Neuronal stem cell (in vitro differentiated cells): ENCODE data around the gene FOXC2.

Experiments used
- DNase-seq: peaks from one replicate; pipeline ENCODE4 v3.0.0-alpha.2; 2013; ENCODE audit warnings: low spot score
- H2AFZ ChIP-seq: one replicate; pipeline ENCODE4 v1.6.1; 2013; ENCODE audit warnings: mild to moderate bottlenecking, low read length, inconsistent platforms
- H2AK5ac ChIP-seq: 2 replicates; pipeline ENCODE4 v1.6.1; 2013; ENCODE audit warnings: low read depth, mild to moderate bottlenecking, inconsistent platforms, low read length, moderate library complexity, mixed read lengths
- H2BK120ac ChIP-seq: 2 replicates; pipeline ENCODE4 v1.6.1; 2013; ENCODE audit warnings: low read depth, mild to moderate bottlenecking, inconsistent platforms, low read length, moderate library complexity, mixed read lengths
- H2BK12ac ChIP-seq: one replicate; pipeline ENCODE4 v1.6.1; 2013; ENCODE audit warnings: low read length, inconsistent platforms
- H2BK15ac ChIP-seq: 2 replicates; pipeline ENCODE4 v1.6.1; 2013; ENCODE audit warnings: mild to moderate bottlenecking, low read length, inconsistent platforms, mixed read lengths
- H2BK5ac ChIP-seq: one replicate; pipeline ENCODE4 v1.6.1; 2013; ENCODE audit warnings: inconsistent platforms, mild to moderate bottlenecking, low read length, moderate library complexity
- H3K14ac ChIP-seq: one replicate; pipeline ENCODE4 v1.6.1; 2013; ENCODE audit warnings: low read length, inconsistent platforms
- H3K18ac ChIP-seq: 2 replicates; pipeline ENCODE4 v1.6.1; 2013; ENCODE audit warnings: low read length, inconsistent platforms
- H3K23ac ChIP-seq: 2 replicates; pipeline ENCODE4 v1.6.1; 2013; ENCODE audit warnings: low read depth, mild to moderate bottlenecking, mixed read lengths, low read length, inconsistent platforms; ENCODE audit not compliant: poor library complexity
- H3K27ac ChIP-seq: replicated peaks from 3 replicates; pipeline ENCODE4 v1.5.1; 2013; ENCODE audit warnings: low read length, inconsistent platforms
- H3K27me3 ChIP-seq, 3 experiments: 2 replicates each; pipeline ENCODE4 v1.6.1; 2013; ENCODE audit warnings: low read length in 3 of 3, mild to moderate bottlenecking in 2 of 3, inconsistent platforms in 1 of 3, low read depth in 1 of 3, mixed read lengths in 1 of 3, moderate library complexity in 1 of 3; ENCODE audit not compliant: control insufficient read depth in 3 of 3, insufficient read depth in 3 of 3
- H3K36me3 ChIP-seq, 2 donors: replicated peaks in 1 of 2; 2 replicates each; pipeline ENCODE4 v1.6.1; 2013; ENCODE audit warnings: low read length in 2 of 2; ENCODE audit not compliant: control insufficient read depth in 2 of 2, insufficient read depth in 2 of 2
- H3K4ac ChIP-seq: 2 replicates; pipeline ENCODE4 v1.6.1; 2013; ENCODE audit warnings: inconsistent platforms, mild to moderate bottlenecking, low read length, moderate library complexity
- H3K4me1 ChIP-seq, 2 donors: 1 replicate in 1 of 2; 2 replicates in 1 of 2; pipeline ENCODE4 v1.6.1; 2013; ENCODE audit warnings: low read length in 2 of 2, low read depth in 1 of 2; ENCODE audit not compliant: control insufficient read depth in 2 of 2, insufficient read depth in 1 of 2
- H3K4me2 ChIP-seq: one replicate; pipeline ENCODE4 v1.6.1; 2013; ENCODE audit warnings: mild to moderate bottlenecking, low read length, inconsistent platforms; ENCODE audit not compliant: insufficient read depth, poor library complexity, severe bottlenecking
- H3K4me3 ChIP-seq, 2 donors: 2 replicates each; pipeline ENCODE4 v1.5.1; 2013; ENCODE audit warnings: low read length in 2 of 2, mild to moderate bottlenecking in 2 of 2, inconsistent platforms in 1 of 2, moderate library complexity in 1 of 2
- H3K79me1 ChIP-seq: one replicate; pipeline ENCODE4 v1.6.1; 2013; ENCODE audit warnings: low read depth, mild to moderate bottlenecking, inconsistent platforms, low read length, moderate library complexity
- H3K9ac ChIP-seq: one replicate; pipeline ENCODE4 v1.6.1; 2013; ENCODE audit warnings: mild to moderate bottlenecking, low read depth, low read length, inconsistent platforms; ENCODE audit not compliant: poor library complexity
- H3K9me3 ChIP-seq, 2 donors: replicated peaks in 1 of 2; 2 replicates each; pipeline versions ENCODE3 to v1.6.1; 2013; ENCODE audit warnings: low read length in 2 of 2, mild to moderate bottlenecking in 2 of 2, inconsistent platforms in 1 of 2, low read depth in 1 of 2, mixed read lengths in 1 of 2, moderate library complexity in 1 of 2; ENCODE audit not compliant: control insufficient read depth in 2 of 2, insufficient read depth in 1 of 2
- H4K8ac ChIP-seq: one replicate; pipeline ENCODE4 v1.6.1; 2013; ENCODE audit warnings: low read depth, mild to moderate bottlenecking, inconsistent platforms, low read length, moderate library complexity
- H4K91ac ChIP-seq: one replicate; pipeline ENCODE4 v1.6.1; 2013; ENCODE audit warnings: low read length, low read depth, mild to moderate bottlenecking, inconsistent platforms; ENCODE audit not compliant: poor library complexity
- WGBS, 2 donors: extraction: QIAGEN DNeasy Blood & Tissue Kit; methylation state at CpG; one replicate each; pipeline ENCODE4 v1.1.7; 2013; ENCODE audit warnings: missing lambda C conversion rate in 2 of 2, mixed read lengths in 1 of 2; ENCODE audit not compliant: insufficient read length in 2 of 2, insufficient replicate concordance in 1 of 2; ENCODE audit errors: extremely low coverage in 2 of 2; 5-methylcytosine and 5-hydroxymethylcytosine counted together

Gene FOXC2

DNA sequence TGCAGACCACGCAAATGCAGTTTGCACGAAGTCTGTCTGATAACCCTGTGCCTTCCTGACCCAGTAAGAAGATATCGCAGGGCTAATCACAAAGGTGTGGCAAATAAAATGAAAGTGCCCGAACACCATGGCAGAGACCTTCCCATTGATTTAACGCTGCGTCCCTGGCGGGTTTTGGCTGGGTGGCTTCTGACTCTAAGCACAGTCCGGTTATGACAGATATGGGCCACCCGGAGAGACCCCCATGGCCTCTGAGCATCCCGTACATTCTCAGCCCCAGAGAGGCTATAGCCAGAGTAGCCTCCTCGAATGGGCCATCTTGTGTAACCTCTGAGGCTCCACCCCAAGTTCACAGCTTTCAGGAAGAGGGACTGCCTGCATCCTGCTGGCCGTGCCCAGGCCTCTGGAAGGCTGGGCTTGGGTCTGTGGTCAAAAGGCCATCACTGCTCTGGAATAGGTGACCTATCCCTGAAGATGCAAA lies 5.5 kb downstream of the FOXC2 start:
- Histone ChIP-seq H3K4me1 (peaks cover 0 to 14% of the 10 kb centered on the region in 2 donors), H3K4ac (no peak overlapping the region), H3K27me3 (peaks cover 63 to 100% (median 90%) of the 10 kb centered on the region in 3 experiments), H4K8ac (no peak overlapping the region), H3K14ac (peak overlapping the region; percentile 32), H3K9me3 (peaks cover 0 to 1% of the 10 kb centered on the region in 2 donors), H2BK120ac (no peak overlapping the region), H3K79me1 (no peaks in the 10 kb centered on the region), H3K27ac (no peak overlapping the region), H2BK5ac (no peak overlapping the region), H3K4me3 (no peak overlapping the region), H3K9ac (no peak overlapping the region), H2BK12ac (no peak overlapping the region), H2AK5ac (peak overlapping the region; percentile 2), H3K4me2 (no peak overlapping the region), H2AFZ (no peak overlapping the region), H3K36me3 (no peaks in the 10 kb centered on the region), H2BK15ac (peak overlapping the region; percentile 41), H3K18ac (no peak overlapping the region), H3K23ac (no peak overlapping the region), H4K91ac (no peak overlapping the region)
- WGBS, 2 donors = no CpG with 5 or more reads among the region's 12 CpGs
- no peak for DNase-seq

DNA sequence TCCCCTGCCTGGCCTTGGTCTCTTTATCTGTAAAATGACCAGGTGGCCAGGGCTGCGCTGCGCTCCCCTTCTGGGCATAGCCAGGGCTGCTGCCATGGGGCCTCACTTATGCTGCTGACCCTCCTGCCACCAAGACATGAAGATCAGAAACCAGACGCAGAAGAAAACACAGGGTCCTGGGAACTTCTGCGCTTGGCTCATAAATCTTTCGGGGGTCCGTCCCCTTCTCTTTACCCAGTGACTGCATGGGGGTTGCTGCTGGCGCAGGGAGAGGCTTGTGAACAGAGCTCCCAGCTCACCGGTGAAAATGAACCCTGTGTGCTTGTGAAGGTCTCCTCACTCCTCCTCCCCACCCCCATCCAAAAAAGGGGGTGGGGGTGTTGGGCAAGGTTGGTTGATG lies 6.0 kb downstream of the FOXC2 start:
- Histone ChIP-seq H3K23ac (no peak overlapping the region), H4K8ac (no peak overlapping the region), H2AFZ (no peak overlapping the region), H2BK15ac (no peak overlapping the region), H3K9ac (no peak overlapping the region), H4K91ac (no peak overlapping the region), H3K27me3 (peaks cover 63 to 100% (median 90%) of the 10 kb centered on the region in 3 experiments), H3K79me1 (no peaks in the 10 kb centered on the region), H3K36me3 (no peaks in the 10 kb centered on the region), H2BK12ac (no peak overlapping the region), H2BK5ac (no peak overlapping the region), H3K27ac (no peak overlapping the region), H3K4me2 (no peak overlapping the region), H2BK120ac (no peak overlapping the region), H3K4me3 (no peak overlapping the region), H3K9me3 (peaks cover 0 to 1% of the 10 kb centered on the region in 2 donors), H2AK5ac (peak overlapping the region; percentile 22), H3K4ac (no peak overlapping the region), H3K4me1 (peaks cover 0 to 15% of the 10 kb centered on the region in 2 donors), H3K14ac (no peak overlapping the region), H3K18ac (no peak overlapping the region)
- no peak for DNase-seq
- no CpG with 5 or more reads among the region's 8 CpGs for WGBS, 2 donors

DNA sequence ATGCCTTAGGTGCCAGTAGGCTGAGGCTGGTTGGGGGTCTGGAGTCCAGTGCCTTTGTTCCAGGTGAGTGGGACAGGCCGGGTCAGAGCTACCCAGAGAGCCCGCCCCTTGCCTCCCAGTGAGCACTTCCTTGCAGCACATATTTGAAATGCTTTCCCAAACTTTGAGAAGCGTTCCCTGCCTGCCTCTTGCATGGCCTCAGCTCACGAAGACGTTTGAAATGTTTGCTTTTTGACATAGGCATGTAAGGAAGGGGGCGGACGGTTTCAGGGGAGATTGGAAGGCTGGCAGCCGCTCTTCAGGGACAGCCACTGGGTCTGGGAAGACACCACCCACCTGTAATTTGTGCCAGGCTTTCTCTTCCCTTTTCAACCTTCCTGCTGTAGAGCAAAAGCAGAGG lies 6.6 kb downstream of the FOXC2 start:
- Histone ChIP-seq H3K27me3 (peaks cover 63 to 100% (median 90%) of the 10 kb centered on the region in 3 experiments), H3K4me2 (no peak overlapping the region), H3K4ac (no peak overlapping the region), H3K4me3 (no peak overlapping the region), H2BK15ac (no peak overlapping the region), H3K79me1 (no peaks in the 10 kb centered on the region), H3K27ac (no peak overlapping the region), H2BK5ac (no peak overlapping the region), H2BK12ac (no peak overlapping the region), H3K23ac (no peak overlapping the region), H2AK5ac (peak overlapping the region; percentile 22), H3K9me3 (peaks cover 0 to 1% of the 10 kb centered on the region in 2 donors), H3K14ac (no peak overlapping the region), H2BK120ac (no peak overlapping the region), H3K18ac (peak overlapping the region; percentile 33), H3K9ac (no peak overlapping the region), H2AFZ (no peak overlapping the region), H3K4me1 (peaks cover 0 to 17% of the 10 kb centered on the region in 2 donors), H4K91ac (no peak overlapping the region), H3K36me3 (no peaks in the 10 kb centered on the region), H4K8ac (no peak overlapping the region)
- no CpG with 5 or more reads among the region's 8 CpGs for WGBS, 2 donors
- no peak for DNase-seq

DNA sequence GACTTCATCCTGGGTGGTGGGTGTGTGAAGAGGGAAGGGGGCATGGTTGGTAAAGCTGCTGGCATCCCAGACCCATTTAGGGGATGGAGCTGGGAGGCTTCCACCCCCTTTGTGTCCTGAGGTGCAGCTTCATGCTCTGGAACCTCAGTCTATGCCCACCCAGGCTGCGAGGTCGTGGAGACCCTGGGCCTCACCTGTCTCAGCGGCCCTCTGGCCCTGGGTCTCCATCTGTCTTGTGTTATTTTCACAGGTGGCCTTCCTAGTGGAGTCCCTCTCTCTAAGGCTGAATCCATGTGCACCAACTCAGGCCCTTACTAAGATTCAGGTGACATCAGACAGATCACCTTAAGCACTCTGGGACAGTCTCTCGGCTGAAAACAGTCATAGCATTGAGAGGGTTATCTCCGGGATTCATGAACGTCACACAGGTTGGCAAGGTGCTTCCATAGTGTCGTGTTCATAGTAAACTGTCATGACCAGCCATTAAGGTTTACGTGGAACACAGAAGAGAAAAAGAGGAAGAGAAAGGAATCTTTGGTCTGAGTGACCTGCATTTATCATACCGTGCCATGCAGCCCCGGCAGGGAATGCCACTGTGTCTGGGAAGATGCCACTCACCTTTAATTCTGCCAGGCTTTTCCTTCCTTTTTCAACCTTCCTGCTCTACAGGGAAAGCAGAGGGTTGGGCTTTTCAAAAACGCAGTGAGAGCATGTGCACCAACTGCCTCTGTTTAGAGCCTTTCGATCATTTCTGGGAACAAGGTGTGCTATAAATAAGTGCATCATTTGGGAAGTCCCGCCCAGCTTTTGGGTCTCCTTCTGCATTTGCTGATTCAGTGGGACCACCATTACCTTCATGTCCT lies 7.2 kb downstream of the FOXC2 start:
- no CpG with 5 or more reads among the region's 13 CpGs for WGBS, 2 donors
- Histone ChIP-seq H3K14ac (no peak overlapping the region), H3K9ac (no peak overlapping the region), H3K27me3 (peaks cover 63 to 100% (median 90%) of the 10 kb centered on the region in 3 experiments), H3K36me3 (no peaks in the 10 kb centered on the region), H3K4me2 (no peak overlapping the region), H3K27ac (no peak overlapping the region), H3K9me3 (peaks cover 0 to 1% of the 10 kb centered on the region in 2 donors), H2BK15ac (no peak overlapping the region), H4K91ac (no peak overlapping the region), H2BK120ac (no peak overlapping the region), H3K4ac (no peak overlapping the region), H3K4me3 (no peak overlapping the region), H3K79me1 (no peaks in the 10 kb centered on the region), H2AFZ (no peak overlapping the region), H2BK12ac (no peak overlapping the region), H2BK5ac (no peak overlapping the region), H2AK5ac (no peak overlapping the region), H3K23ac (no peak overlapping the region), H4K8ac (no peak overlapping the region), H3K18ac (no peak overlapping the region), H3K4me1 (peaks cover 0 to 17% of the 10 kb centered on the region in 2 donors)
- DNase-seq = no peak
